Right kidney (tissue), 1 donor: Measurements from ENCODE around the gene CCL20.
"Not testable (repeated sequence)": the region's sequence is repeated elsewhere in the genome, so short reads cannot be mapped to it uniquely, and the experiment has no call there.

Source experiments
- DNase-seq: peaks from one replicate; pipeline ENCODE4 v3.0.0-alpha.2; 2016

CCL20 gene

GRCh38 chr2:227834916-227835650 is 21.4 kb downstream of the CCL20 start:
- no peak for DNase-seq

- DNase-seq = not testable (repeated sequence)
Observed at GRCh38 chr2:227839339-227840129, 25.9 kb downstream of the CCL20 start.

- DNase-seq = no peak
Observed at GRCh38 chr2:227846831-227847230, 33.2 kb downstream of the CCL20 start.

- no peak for DNase-seq
Observed at GRCh38 chr2:227848146-227848545, 34.5 kb downstream of the CCL20 start.

GRCh38 chr2:227848586-227848985 is 34.9 kb downstream of the CCL20 start:
- DNase-seq = no peak

- DNase-seq = no peak
Observed at GRCh38 chr2:227849906-227850305, 36.3 kb downstream of the CCL20 start.

- DNase-seq = no peak
Observed at GRCh38 chr2:227853204-227853629, 39.6 kb downstream of the CCL20 start.

- DNase-seq = no peak
Observed at GRCh38 chr2:227853765-227854271, 40.2 kb downstream of the CCL20 start.

GRCh38 chr2:227855440-227855839 is 41.8 kb downstream of the CCL20 start:
- no peak for DNase-seq

- no peak for DNase-seq
Observed at GRCh38 chr2:227856697-227857096, 43.1 kb downstream of the CCL20 start.

GRCh38 chr2:227860221-227860641 is 46.6 kb downstream of the CCL20 start:
- DNase-seq = no peak

GRCh38 chr2:227861011-227861410 is 47.4 kb downstream of the CCL20 start:
- no peak for DNase-seq

- DNase-seq = no peak
Observed at GRCh38 chr2:227862227-227862740, 48.6 kb downstream of the CCL20 start.

- no peak for DNase-seq
Observed at GRCh38 chr2:227862741-227863588, 49.3 kb downstream of the CCL20 start.

GRCh38 chr2:227864161-227864756 is 50.6 kb downstream of the CCL20 start:
- DNase-seq = no peak

GRCh38 chr2:227865291-227865690 is 51.6 kb downstream of the CCL20 start:
- DNase-seq = no peak
